Adrenal gland (tissue), 12 donors: ENCODE results near the gene UGT1A10. TPM values are rescaled to one million over a fixed set of nuclear protein-coding genes. Genes with fewer than 3 reads are reported as not detected.

ENCODE experiments used
- DNase-seq, 7 donors: peaks; one replicate each; pipeline ENCODE4 v3.0.0-alpha.2; 2019 to 2020
- H3K27ac ChIP-seq, 5 donors: fragments of 200-600 bp; sonication (generic) in 4 of 5; 1 replicate in 3 of 5; 2 replicates in 2 of 5; pipeline versions ENCODE4 v1.5.1 to v1.8.0; 2016 to 2020; ENCODE audit warnings: mild to moderate bottlenecking in 1 of 5
- H3K27me3 ChIP-seq: fragments of 200-600 bp; 2 replicates; pipeline ENCODE4 v1.8.0; 2021
- H3K36me3 ChIP-seq, 2 donors: fragments of 200-600 bp; replicated peaks in 1 of 2; 1 replicate in 1 of 2; 2 replicates in 1 of 2; pipeline versions ENCODE4 v1.5.1 to v1.8.0; 2018 to 2022
- H3K4me1 ChIP-seq, 2 donors: fragments of 200-600 bp; replicated peaks in 1 of 2; 1 replicate in 1 of 2; 2 replicates in 1 of 2; pipeline versions ENCODE4 v1.5.1 to v1.8.0; 2018 to 2021
- H3K4me3 ChIP-seq, 4 donors: fragments of 200-600 bp; sonication (generic) in 3 of 4; one replicate each; pipeline ENCODE4 v1.5.1; 2016 to 2018
- H3K9me3 ChIP-seq, 3 donors: fragments of 200-600 bp; sonication (generic) in 1 of 3; replicated peaks in 1 of 3; 1 replicate in 2 of 3; 2 replicates in 1 of 3; pipeline versions ENCODE4 v1.5.1 to v1.8.0; 2016 to 2021
- CTCF ChIP-seq, 6 experiments: fragments of 450-650 bp in 4 of 6; fragments of 200-600 bp in 2 of 6; sonication (generic) in 1 of 6; IDR thresholded peaks; 1 replicate in 5 of 6; 2 replicates in 1 of 6; pipeline versions ENCODE4 v1.5.1 to v1.8.0; 2016 to 2021; ENCODE audit warnings: antibody characterized with exemption in 6 of 6, mild to moderate bottlenecking in 2 of 6, moderate library complexity in 1 of 6
- POLR2A ChIP-seq, 2 donors: fragments of 450-650 bp; IDR thresholded peaks; one replicate each; pipeline ENCODE4 v1.6.1; 2017; ENCODE audit warnings: antibody characterized with exemption in 2 of 2, mild to moderate bottlenecking in 2 of 2, moderate library complexity in 1 of 2
- WGBS, 4 donors: extraction: QIAGEN DNeasy Blood & Tissue Kit in 2 of 4; methylation state at CpG; one replicate each; pipeline versions ENCODE4 v1.1.5 to v1.1.7; 2013 to 2017; 5-methylcytosine and 5-hydroxymethylcytosine counted together
- intact Hi-C, 2 donors: fragments of 100-400 bp; cut with DNase I; formaldehyde crosslinking; loops; one replicate each; pipeline versions ENCODE4 v1.14.1 to v1.15.0; 2022 to 2023
- polyA plus RNA-seq, 3 donors: library from polyadenylated mRNA; stranded (reverse); fragments of 200-250 nt in 2 of 3; fragments of 350-450 nt in 1 of 3; fragmentation: Illumina TruSeq in 1 of 3; extraction: RNeasy Lipid Tissue Mini Kit (QIAGEN cat#74804) in 1 of 3; gene quantifications; one replicate each; pipeline ENCODE4 v1.2.3, GENCODE V29; 2013 to 2014
- total RNA-seq, 9 donors: library from RNA; depleted of rRNA in 4 of 9; stranded (reverse); fragments of >200 nt in 4 of 9; fragments of 120-200 nt in 1 of 9; fragmentation: NEBNext Ultra II Directional in 1 of 9; extraction: Animal tissue kit (Norgen Biotek cat#: 25700) in 1 of 9; gene quantifications; one replicate each; pipeline versions ENCODE4 v1.1.0 to v1.2.4, GENCODE V29; 2013 to 2023
- donor health status: healthy with polysubstance abuse.
- donor health status: Bipolar disorder and iron deficiency.
- donor health status: DM: yes; HTN: yes; CAD: no.
- donor health status: DM: no; HTN: no; CAD: no.
- donor health status: DM: no; HTN: no; CAD: no.
- donor health status: DM: yes; HTN: yes; CAD: no.

UGT1A10 gene
- total and polyA plus RNA-seq, 12 donors = not detected

GRCh38 chr2:233817995-233818638, 181.9 kb downstream of the UGT1A10 start:
- no peaks in the 10 kb centered on the region for H3K36me3 ChIP-seq
- H3K9me3 ChIP-seq = no peaks in the 10 kb centered on the region
- no peaks in the 10 kb centered on the region for H3K4me1 ChIP-seq
- peak in 1 of 7 donors; percentile 8 for DNase-seq
- WGBS, 4 donors = 77 to 90% (median 88%) methylated on average over 11 of the region's 11 CpGs
- TF ChIP-seq CTCF (IDR thresholded peaks at IDR 0.05) (no peak), POLR2A (IDR thresholded peaks at IDR 0.05) (no peak)
- no peaks in the 10 kb centered on the region for H3K27me3 ChIP-seq
- H3K27ac ChIP-seq = no peak overlapping the region
- intact Hi-C loops = no loop called here
- no peak overlapping the region for H3K4me3 ChIP-seq

GRCh38 chr2:233818639-233819621, 182.7 kb downstream of the UGT1A10 start:
- H3K36me3 ChIP-seq = no peaks in the 10 kb centered on the region
- H3K4me1 ChIP-seq = no peaks in the 10 kb centered on the region
- no peak overlapping the region for H3K4me3 ChIP-seq
- WGBS, 4 donors = 70 to 77% (median 75%) methylated on average over 9 to 17 of the region's 17 CpGs
- DNase-seq = peak in 1 of 7 donors; percentile 3
- no peaks in the 10 kb centered on the region for H3K27me3 ChIP-seq
- no peak overlapping the region for H3K27ac ChIP-seq
- intact Hi-C loops = no loop called here
- TF ChIP-seq CTCF (IDR thresholded peaks at IDR 0.05) (no peak), POLR2A (IDR thresholded peaks at IDR 0.05) (no peak)
- H3K9me3 ChIP-seq = no peaks in the 10 kb centered on the region

- peak in 1 of 7 donors; percentile 8 for DNase-seq
- no peak overlapping the region for H3K27ac ChIP-seq
- H3K36me3 ChIP-seq = no peaks in the 10 kb centered on the region
- WGBS, 4 donors = 80 to 84% (median 82%) methylated on average over 7 to 18 of the region's 18 CpGs
- intact Hi-C loops = no loop called here
- H3K4me3 ChIP-seq = no peak overlapping the region
- no peaks in the 10 kb centered on the region for H3K27me3 ChIP-seq
- H3K9me3 ChIP-seq = no peaks in the 10 kb centered on the region
- no peaks in the 10 kb centered on the region for H3K4me1 ChIP-seq
- TF ChIP-seq CTCF (IDR thresholded peaks at IDR 0.05) (no peak), POLR2A (IDR thresholded peaks at IDR 0.05) (no peak)
Observed at GRCh38 chr2:233819884-233820773, 183.9 kb downstream of the UGT1A10 start.

- TF ChIP-seq CTCF (IDR thresholded peaks at IDR 0.05) (no peak), POLR2A (IDR thresholded peaks at IDR 0.05) (no peak)
- H3K9me3 ChIP-seq = no peaks in the 10 kb centered on the region
- DNase-seq = peak in 1 of 7 donors; percentile 8
- H3K27me3 ChIP-seq = no peaks in the 10 kb centered on the region
- H3K4me3 ChIP-seq = no peak overlapping the region
- no peaks in the 10 kb centered on the region for H3K4me1 ChIP-seq
- WGBS, 4 donors = 81 to 87% (median 83%) methylated on average over 3 to 6 of the region's 6 CpGs
- H3K27ac ChIP-seq = no peak overlapping the region
- H3K36me3 ChIP-seq = no peaks in the 10 kb centered on the region
- intact Hi-C loops = no loop called here
Observed at GRCh38 chr2:233820774-233821105, 184.5 kb downstream of the UGT1A10 start.
